ENCODE results near the gene TSPAN9.

The TSPAN9 gene

DNA sequence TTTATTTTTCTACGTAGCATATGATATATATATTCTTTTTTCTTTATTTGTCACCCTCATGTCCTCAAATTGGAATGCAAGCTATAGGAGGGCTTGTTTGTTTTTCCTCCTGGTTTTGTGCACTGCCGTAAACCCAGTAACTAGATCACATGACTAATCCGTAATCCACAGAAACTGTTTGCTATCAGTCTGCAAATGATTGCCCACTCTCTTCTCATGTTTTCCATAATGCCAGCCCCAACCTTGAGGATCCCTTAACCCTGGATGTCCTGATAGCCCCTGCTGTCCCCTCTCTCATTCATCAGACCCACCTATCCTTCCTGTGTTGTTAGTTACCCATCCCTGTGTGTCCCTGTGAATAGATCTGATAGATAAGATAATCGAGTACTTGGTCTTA lies 94.0 kb downstream of the TSPAN9 start:
- no peak overlapping the region for H3K4me3 ChIP-seq (ENCODE audit: low read depth, low read length)
- no peak for DNase-seq (ENCODE audit: low read depth)
- TF ChIP-seq, protein P1, sequence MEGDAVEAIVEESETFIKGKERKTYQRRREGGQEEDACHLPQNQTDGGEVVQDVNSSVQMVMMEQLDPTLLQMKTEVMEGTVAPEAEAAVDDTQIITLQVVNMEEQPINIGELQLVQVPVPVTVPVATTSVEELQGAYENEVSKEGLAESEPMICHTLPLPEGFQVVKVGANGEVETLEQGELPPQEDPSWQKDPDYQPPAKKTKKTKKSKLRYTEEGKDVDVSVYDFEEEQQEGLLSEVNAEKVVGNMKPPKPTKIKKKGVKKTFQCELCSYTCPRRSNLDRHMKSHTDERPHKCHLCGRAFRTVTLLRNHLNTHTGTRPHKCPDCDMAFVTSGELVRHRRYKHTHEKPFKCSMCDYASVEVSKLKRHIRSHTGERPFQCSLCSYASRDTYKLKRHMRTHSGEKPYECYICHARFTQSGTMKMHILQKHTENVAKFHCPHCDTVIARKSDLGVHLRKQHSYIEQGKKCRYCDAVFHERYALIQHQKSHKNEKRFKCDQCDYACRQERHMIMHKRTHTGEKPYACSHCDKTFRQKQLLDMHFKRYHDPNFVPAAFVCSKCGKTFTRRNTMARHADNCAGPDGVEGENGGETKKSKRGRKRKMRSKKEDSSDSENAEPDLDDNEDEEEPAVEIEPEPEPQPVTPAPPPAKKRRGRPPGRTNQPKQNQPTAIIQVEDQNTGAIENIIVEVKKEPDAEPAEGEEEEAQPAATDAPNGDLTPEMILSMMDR (IDR thresholded peaks at IDR 0.05; ENCODE audit: low read depth, low read length, missing control alignments), result no peak
- in situ Hi-C loops (cut with HindIII; ENCODE audit: low sequenced_read_pairs), result no loop called here

DNA sequence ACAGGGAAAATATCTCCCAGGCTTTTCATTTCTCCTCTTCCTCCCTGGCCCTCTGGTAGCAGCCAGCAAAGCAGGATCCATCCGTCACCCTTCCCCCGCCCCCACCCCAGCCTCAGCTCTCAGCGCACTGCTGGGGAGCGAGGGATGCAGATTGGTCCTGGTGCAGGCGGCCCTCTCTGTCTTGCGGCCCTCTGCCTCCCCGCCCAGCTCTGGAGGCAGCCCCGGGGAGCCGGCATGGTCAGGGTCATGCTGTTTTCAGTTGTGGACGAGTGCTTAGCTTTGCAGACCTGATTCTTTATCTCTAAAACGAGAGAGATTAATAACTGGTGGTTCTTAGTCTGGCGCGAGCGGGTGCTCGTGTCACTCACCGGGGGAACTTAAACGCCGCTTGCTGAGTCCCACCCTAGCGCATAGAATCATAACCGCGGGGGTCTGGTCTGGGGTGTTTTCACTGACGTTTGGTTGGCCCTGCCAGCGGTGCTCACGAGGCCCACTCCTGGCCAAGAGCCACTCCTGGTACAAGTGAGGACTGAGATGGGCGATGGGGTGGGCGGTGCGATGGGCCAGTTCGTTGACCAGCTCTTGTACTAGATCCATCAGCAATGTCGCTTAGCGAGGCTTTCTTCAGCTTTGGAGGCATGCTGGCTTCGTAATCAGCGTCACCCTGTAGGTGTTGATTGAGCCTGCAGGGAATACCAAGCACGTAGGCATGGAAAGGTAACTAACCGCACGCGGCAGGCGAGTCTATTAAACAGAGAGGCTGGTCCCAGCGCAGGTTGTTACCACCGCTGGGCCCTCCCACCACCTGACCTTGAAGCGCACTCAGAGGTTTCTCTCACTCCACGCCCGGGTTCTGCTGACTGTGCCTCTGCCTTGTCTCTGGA lies 95.2 kb downstream of the TSPAN9 start:
- H3K4me3 ChIP-seq (ENCODE audit: low read depth, low read length), result no peak overlapping the region
- TF ChIP-seq, protein P1 (IDR thresholded peaks at IDR 0.05; ENCODE audit: low read depth, low read length, missing control alignments), result no peak
- no peak for DNase-seq (ENCODE audit: low read depth)
- in situ Hi-C loops (cut with HindIII; ENCODE audit: low sequenced_read_pairs), result no loop called here

DNA sequence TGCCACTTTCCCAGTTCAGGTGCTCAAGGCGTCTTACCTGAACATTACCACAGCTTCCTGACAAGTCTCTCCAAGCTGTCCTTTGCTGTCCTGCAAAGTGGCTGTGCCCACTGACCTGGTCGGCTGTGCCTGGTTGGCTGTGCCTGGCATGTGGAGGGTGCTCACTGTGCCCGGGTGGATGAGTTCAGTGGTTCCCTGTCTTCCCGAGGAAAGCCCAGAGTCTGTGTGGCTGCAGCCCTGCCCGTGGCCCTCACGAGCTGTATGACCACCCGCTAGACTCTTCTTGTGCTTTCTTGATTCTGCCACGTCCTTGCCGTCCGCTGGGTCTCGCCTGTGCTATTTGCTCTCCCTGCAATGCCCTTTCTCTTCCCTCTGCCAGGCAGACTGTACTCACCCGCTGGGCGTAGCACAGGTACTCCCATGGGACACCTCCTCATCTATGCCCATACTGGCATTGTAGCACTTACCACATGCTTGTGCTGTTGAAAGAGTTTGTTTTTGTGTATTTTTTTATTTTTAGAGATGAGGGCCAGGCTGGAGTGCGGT lies 95.9 kb downstream of the TSPAN9 start:
- in situ Hi-C loops (cut with HindIII; ENCODE audit: low sequenced_read_pairs), result no loop called here
- H3K4me3 ChIP-seq (ENCODE audit: low read depth, low read length), result no peak overlapping the region
- TF ChIP-seq, protein P1 (IDR thresholded peaks at IDR 0.05; ENCODE audit: low read depth, low read length, missing control alignments), result no peak
- DNase-seq (ENCODE audit: low read depth), result no peak

DNA sequence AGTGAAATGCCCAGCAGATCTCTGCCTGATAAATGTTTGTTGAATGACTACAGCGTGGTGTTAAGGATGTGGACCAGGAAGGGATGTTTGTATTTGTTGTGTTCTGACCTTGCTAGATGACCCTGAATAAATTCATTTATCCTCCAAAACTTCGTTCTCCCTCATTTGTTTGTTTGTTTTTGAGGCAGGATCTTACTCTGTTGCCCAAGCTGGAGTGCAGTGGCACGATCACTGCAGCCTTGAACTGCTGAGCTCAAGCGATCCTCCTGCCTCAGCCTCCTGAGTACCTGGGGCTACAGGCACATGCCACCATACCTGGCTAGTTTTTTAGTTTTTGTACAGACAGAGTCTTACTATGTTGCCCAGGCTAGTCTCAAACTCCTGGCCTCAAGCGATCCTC lies 96.7 kb downstream of the TSPAN9 start:
- no peak for DNase-seq (ENCODE audit: low read depth)
- TF ChIP-seq, protein P1 (IDR thresholded peaks at IDR 0.05; ENCODE audit: low read depth, low read length, missing control alignments), result no peak
- H3K4me3 ChIP-seq (ENCODE audit: low read depth, low read length), result no peak overlapping the region
- in situ Hi-C loops (cut with HindIII; ENCODE audit: low sequenced_read_pairs), result no loop called here

DNA sequence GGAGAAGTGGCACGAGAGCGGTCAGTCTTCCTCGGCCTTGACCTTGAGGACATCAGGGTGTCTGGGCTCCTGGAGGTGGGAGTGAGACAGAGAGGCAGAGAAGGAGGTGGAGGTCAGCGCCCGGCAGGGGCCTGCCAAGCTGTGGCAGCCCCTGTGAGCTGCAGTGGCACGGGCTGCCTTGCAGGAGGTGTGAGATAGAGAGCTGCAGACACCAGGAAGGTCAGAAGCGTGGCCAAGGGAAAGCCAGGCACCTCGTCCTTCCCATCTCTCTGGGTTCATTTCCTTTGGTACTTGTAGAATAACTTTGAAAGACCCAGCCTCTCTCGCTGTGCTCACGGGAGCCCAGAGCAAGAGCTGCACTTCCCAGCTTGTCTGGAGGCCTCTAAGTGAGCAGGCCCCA lies 98.1 kb downstream of the TSPAN9 start:
- H3K4me3 ChIP-seq (ENCODE audit: low read depth, low read length), result no peak overlapping the region
- TF ChIP-seq, protein P1 (IDR thresholded peaks at IDR 0.05; ENCODE audit: low read depth, low read length, missing control alignments), result no peak
- DNase-seq (ENCODE audit: low read depth), result no peak
- in situ Hi-C loops (cut with HindIII; ENCODE audit: low sequenced_read_pairs), result no loop called here

DNA sequence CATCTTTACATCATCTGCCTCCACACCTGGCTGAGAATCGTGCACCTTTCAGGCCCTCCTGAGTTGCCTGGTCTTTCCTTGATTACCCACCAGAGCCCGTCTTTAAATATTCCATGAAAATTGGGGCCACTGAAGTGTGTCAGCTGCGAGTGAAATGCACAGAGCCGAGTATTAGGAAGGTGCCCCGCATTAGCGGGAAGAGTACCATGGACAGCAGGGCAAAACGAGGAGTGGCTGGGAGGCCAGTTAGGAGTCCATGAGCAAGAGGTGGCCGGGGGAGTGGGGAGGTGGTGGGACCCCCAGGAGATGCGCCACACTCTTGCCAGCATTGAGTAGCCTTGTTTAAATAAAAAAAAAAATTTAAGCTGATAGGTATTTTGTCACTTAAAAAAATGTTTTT lies 99.6 kb downstream of the TSPAN9 start:
- TF ChIP-seq, protein P1 (IDR thresholded peaks at IDR 0.05; ENCODE audit: low read depth, low read length, missing control alignments), result no peak
- H3K4me3 ChIP-seq (ENCODE audit: low read depth, low read length), result no peak overlapping the region
- in situ Hi-C loops (cut with HindIII; ENCODE audit: low sequenced_read_pairs), result no loop called here
- DNase-seq (ENCODE audit: low read depth), result no peak
